ENCODE results near the gene ACTMAP.

DNA sequence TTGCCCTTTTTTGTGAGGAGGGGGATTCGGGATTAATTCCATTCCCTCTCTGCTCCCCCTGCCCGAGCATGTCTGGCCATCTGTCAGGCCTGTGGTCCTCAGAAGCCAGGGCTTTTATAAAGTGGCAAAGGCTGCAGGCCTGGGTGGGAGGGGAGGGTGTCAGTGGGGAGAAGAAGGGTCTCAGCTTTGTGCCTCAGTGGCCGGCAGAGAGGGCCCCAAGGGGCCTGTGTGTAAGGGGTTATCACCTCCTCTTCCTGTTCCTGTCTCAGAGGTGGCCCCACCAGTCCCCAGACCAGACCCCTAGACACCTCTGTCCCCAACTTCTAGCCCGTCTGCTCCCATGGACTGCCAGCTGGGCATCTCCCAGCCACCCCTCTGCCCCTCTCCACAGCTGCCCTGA is 56.4 kb downstream of the ACTMAP start:
- no peak for TF ChIP-seq SP1 (IDR thresholded peaks at IDR 0.05; ENCODE audit: low read depth, low read length)
- TF ChIP-seq POLR2A (IDR thresholded peaks at IDR 0.05; ENCODE audit: control extremely low read depth in 1 of 2, low read depth in 2 of 2, low read length in 2 of 2), result no peak
- TF ChIP-seq CBX5 (IDR thresholded peaks at IDR 0.05; ENCODE audit: low read depth, low read length), result no peak
- no peak for TF ChIP-seq JUN (IDR thresholded peaks at IDR 0.05; ENCODE audit: low read depth, low read length)
- TF ChIP-seq, protein P1, sequence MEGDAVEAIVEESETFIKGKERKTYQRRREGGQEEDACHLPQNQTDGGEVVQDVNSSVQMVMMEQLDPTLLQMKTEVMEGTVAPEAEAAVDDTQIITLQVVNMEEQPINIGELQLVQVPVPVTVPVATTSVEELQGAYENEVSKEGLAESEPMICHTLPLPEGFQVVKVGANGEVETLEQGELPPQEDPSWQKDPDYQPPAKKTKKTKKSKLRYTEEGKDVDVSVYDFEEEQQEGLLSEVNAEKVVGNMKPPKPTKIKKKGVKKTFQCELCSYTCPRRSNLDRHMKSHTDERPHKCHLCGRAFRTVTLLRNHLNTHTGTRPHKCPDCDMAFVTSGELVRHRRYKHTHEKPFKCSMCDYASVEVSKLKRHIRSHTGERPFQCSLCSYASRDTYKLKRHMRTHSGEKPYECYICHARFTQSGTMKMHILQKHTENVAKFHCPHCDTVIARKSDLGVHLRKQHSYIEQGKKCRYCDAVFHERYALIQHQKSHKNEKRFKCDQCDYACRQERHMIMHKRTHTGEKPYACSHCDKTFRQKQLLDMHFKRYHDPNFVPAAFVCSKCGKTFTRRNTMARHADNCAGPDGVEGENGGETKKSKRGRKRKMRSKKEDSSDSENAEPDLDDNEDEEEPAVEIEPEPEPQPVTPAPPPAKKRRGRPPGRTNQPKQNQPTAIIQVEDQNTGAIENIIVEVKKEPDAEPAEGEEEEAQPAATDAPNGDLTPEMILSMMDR (IDR thresholded peaks at IDR 0.05; ENCODE audit: control extremely low read depth in 1 of 3, insufficient read depth in 1 of 3, low read depth in 1 of 3, low read length in 3 of 3), result no peak
- no peak for TF ChIP-seq KDM1A (IDR thresholded peaks at IDR 0.05; ENCODE audit: borderline replicate concordance, low read length)
- TF ChIP-seq YY1 (IDR thresholded peaks at IDR 0.05; ENCODE audit: low read depth, low read length), result no peak

All from H1 (cell line).